ENCODE results near the gene GOLGA5. TPM values are rescaled to one million over a fixed set of nuclear protein-coding genes. Genes with fewer than 3 reads are reported as not detected.

Gene GOLGA5
- total and polyA plus RNA-seq, 8 donors = 17.4 to 59.9 (median 33.1) TPM

DNA sequence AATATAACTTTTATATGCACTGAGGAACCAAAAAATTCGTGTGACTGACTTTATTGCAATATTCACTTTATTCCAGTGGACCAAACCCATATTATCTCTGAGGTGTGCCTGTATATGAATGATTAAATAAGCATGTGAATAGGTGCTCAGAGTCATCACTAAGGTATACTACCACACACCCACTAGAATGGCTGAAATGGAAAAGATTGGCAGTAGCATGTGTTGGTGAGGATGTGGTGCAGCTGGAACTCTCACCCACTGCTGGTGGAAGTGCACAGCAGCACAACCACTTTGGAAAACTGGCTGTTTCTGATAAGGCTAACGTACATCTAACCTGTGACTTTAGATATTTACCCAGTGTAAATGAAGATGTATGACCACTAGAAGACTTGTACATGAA is 36.8 kb downstream of the GOLGA5 start:
- 36 to 58% (median 39%) methylated on average over 2 of the region's 2 CpGs for WGBS, 5 donors
- no peaks in the 10 kb centered on the region for H3K9me3 ChIP-seq
- no peak overlapping the region for H3K4me3 ChIP-seq
- no peak overlapping the region for H3K27ac ChIP-seq
- no peaks in the 10 kb centered on the region for H3K27me3 ChIP-seq
- no peak for DNase-seq
- peaks cover 36 to 100% (median 97%) of the 10 kb centered on the region in 4 donors for H3K36me3 ChIP-seq
- intact Hi-C loops (cut with DNase I; ENCODE audit: low total_unique reads) = no loop called here
- TF ChIP-seq POLR2A (IDR thresholded peaks at IDR 0.05) (no peak), EP300 (IDR thresholded peaks at IDR 0.05) (no peak), POLR2AphosphoS5 (IDR thresholded peaks at IDR 0.05) (no peak), CTCF (IDR thresholded peaks at IDR 0.05) (no peak)
- no peaks in the 10 kb centered on the region for H3K4me1 ChIP-seq

GRCh38 chr14:92832137-92832700 is 38.1 kb downstream of the GOLGA5 start:
- no peak for DNase-seq
- no peak overlapping the region for H3K4me3 ChIP-seq
- no peak for TF ChIP-seq POLR2A (IDR thresholded peaks at IDR 0.05)
- TF ChIP-seq POLR2AphosphoS5 (IDR thresholded peaks at IDR 0.05) = no peak
- no peak for TF ChIP-seq CTCF (IDR thresholded peaks at IDR 0.05)
- no peak for TF ChIP-seq EP300 (IDR thresholded peaks at IDR 0.05)
- H3K9me3 ChIP-seq = no peaks in the 10 kb centered on the region
- no peaks in the 10 kb centered on the region for H3K4me1 ChIP-seq
- peaks cover 36 to 100% (median 97%) of the 10 kb centered on the region in 4 donors for H3K36me3 ChIP-seq
- H3K27ac ChIP-seq = no peak overlapping the region
- WGBS, 5 donors = 36 to 53% (median 40%) methylated on average over 7 of the region's 7 CpGs
- intact Hi-C loops (cut with DNase I; ENCODE audit: low total_unique reads) = no loop called here
- no peaks in the 10 kb centered on the region for H3K27me3 ChIP-seq

DNA sequence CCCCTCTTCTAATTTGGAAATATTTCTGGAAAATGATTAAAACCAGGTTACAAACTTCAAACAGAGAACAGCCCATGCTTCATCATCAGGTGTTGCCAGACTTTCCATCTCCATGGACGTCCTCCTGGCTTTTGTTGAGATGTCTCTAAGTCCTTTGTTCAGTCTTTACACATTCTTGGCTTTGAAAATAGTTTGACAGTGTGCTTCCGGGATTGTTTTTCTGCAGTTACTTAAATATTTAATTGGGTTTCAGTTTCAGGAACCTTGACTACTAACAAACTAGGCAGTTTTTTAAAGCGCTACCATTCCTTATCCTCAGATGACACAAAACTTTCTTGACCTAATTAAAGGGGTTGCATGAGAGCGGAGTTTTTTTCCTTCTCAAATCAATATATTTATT is 47.8 kb downstream of the GOLGA5 start:
- TF ChIP-seq POLR2A (IDR thresholded peaks at IDR 0.05) (no peak), CTCF (IDR thresholded peaks at IDR 0.05) (no peak), POLR2AphosphoS5 (IDR thresholded peaks at IDR 0.05) (no peak), EP300 (IDR thresholded peaks at IDR 0.05) (no peak)
- H3K4me3 ChIP-seq = no peak overlapping the region
- no peaks in the 10 kb centered on the region for H3K27me3 ChIP-seq
- DNase-seq = no peak
- no peaks in the 10 kb centered on the region for H3K9me3 ChIP-seq
- WGBS, 5 donors = 69 to 83% (median 74%) methylated on average over 4 of the region's 4 CpGs
- H3K27ac ChIP-seq = no peak overlapping the region
- peaks cover 0 to under 1% (median 0%) of the 10 kb centered on the region in 4 donors for H3K4me1 ChIP-seq
- peaks cover 25 to 54% (median 53%) of the 10 kb centered on the region in 4 donors for H3K36me3 ChIP-seq
- intact Hi-C loops (cut with DNase I; ENCODE audit: low total_unique reads) = no loop called here

DNA sequence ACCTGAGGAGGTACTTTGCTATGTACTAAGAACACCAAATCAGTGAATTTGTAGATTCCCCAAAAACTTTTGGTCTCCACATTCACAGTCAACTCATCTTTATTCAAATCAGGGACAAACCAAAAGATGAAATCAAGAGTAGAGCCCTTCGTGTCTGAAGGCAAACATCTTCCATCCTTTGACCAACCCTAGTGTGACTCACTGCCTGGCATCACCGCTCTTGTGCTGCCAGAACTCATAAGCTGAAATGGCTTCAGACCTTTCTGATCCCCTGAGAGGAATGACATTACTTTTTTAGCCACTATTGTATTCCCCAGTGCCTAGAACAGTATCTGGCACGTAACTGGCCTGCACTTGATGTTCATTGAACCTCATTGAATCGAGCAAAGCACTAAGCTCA is 50.1 kb downstream of the GOLGA5 start:
- peaks cover 0 to 7% (median 0%) of the 10 kb centered on the region in 4 donors for H3K4me1 ChIP-seq
- H3K27me3 ChIP-seq = no peaks in the 10 kb centered on the region
- no peak overlapping the region for H3K27ac ChIP-seq
- intact Hi-C loops (cut with DNase I; ENCODE audit: low total_unique reads) = no loop called here
- DNase-seq = no peak
- no peak for TF ChIP-seq POLR2AphosphoS5 (IDR thresholded peaks at IDR 0.05)
- TF ChIP-seq POLR2A (IDR thresholded peaks at IDR 0.05) = no peak
- no peak for TF ChIP-seq CTCF (IDR thresholded peaks at IDR 0.05)
- TF ChIP-seq EP300 (IDR thresholded peaks at IDR 0.05) = no peak
- H3K9me3 ChIP-seq = no peaks in the 10 kb centered on the region
- no peak overlapping the region for H3K4me3 ChIP-seq
- H3K36me3 ChIP-seq = peaks cover 13 to 31% (median 31%) of the 10 kb centered on the region in 4 donors
- 82 to 93% (median 86%) methylated on average over 4 of the region's 4 CpGs for WGBS, 5 donors
